Ishikawa (cell line): Measurements from ENCODE around the gene LRRFIP2.

Experiments used
- CEBPB ChIP-seq: IDR thresholded peaks from 2 replicates; pipeline ENCODE4 v1.6.1; 2012
- CREB1 ChIP-seq: IDR thresholded peaks from 2 replicates; pipeline ENCODE4 v1.6.1; 2012; ENCODE audit warnings: low read depth
- EP300 ChIP-seq: IDR thresholded peaks from 2 replicates; pipeline ENCODE4 v1.6.1; 2012; ENCODE audit warnings: borderline replicate concordance
- MAX ChIP-seq: IDR thresholded peaks from 2 replicates; pipeline ENCODE4 v1.6.1; 2012
- RAD21 ChIP-seq: IDR thresholded peaks from 2 replicates; pipeline ENCODE4 v1.6.1; 2012; ENCODE audit warnings: low read depth
- TEAD4 ChIP-seq: IDR thresholded peaks from 2 replicates; pipeline ENCODE4 v1.6.1; 2012

GRCh38 chr3:37139567-37140052, 34.8 kb downstream of the LRRFIP2 start:
- TF ChIP-seq MAX (no peak), EP300 (no peak), CREB1 (no peak), RAD21 (no peak), TEAD4 (no peak), CEBPB (no peak)
